H9 (cell line): ENCODE results near the gene DLG2. TPM values are rescaled to one million over a fixed set of nuclear protein-coding genes. Genes with fewer than 3 reads are reported as not detected.

ENCODE experiments used
- DNase-seq: peaks from one replicate; pipeline ENCODE4 v3.0.0-alpha.2; 2017
- H2AFZ ChIP-seq: one replicate; pipeline ENCODE4 v1.6.1; 2013; ENCODE audit warnings: mild to moderate bottlenecking, low read length, control low read depth, moderate library complexity
- H2AK5ac ChIP-seq: 2 replicates; pipeline ENCODE4 v1.6.1; 2013; ENCODE audit warnings: low read length, control low read depth, mixed read lengths; ENCODE audit not compliant: insufficient read length
- H2BK120ac ChIP-seq: one replicate; pipeline ENCODE4 v1.6.1; 2013; ENCODE audit warnings: low read depth, mild to moderate bottlenecking, low read length, control low read depth, inconsistent platforms; ENCODE audit not compliant: poor library complexity, severe bottlenecking
- H2BK12ac ChIP-seq: 2 replicates; pipeline ENCODE4 v1.6.1; 2013; ENCODE audit warnings: low read length, control low read depth, mixed read lengths, low read depth; ENCODE audit not compliant: insufficient read length
- H2BK15ac ChIP-seq: 2 replicates; pipeline ENCODE4 v1.6.1; 2013; ENCODE audit warnings: low read depth, low read length, control low read depth
- H2BK20ac ChIP-seq: one replicate; pipeline ENCODE4 v1.6.1; 2013; ENCODE audit warnings: low read depth, mild to moderate bottlenecking, low read length, control low read depth, inconsistent platforms; ENCODE audit not compliant: poor library complexity, severe bottlenecking
- H2BK5ac ChIP-seq: 2 replicates; pipeline ENCODE4 v1.6.1; 2013; ENCODE audit warnings: low read length, control low read depth, mixed read lengths; ENCODE audit not compliant: insufficient read length
- H3K14ac ChIP-seq: 2 replicates; pipeline ENCODE4 v1.6.1; 2013; ENCODE audit warnings: low read length, control low read depth; ENCODE audit not compliant: insufficient read depth
- H3K18ac ChIP-seq: 2 replicates; pipeline ENCODE4 v1.6.1; 2013; ENCODE audit warnings: low read depth, mild to moderate bottlenecking, mixed read lengths, low read length, control low read depth; ENCODE audit not compliant: insufficient read length
- H3K23ac ChIP-seq: 2 replicates; pipeline ENCODE4 v1.6.1; 2013; ENCODE audit warnings: low read length, control low read depth, mixed read lengths, low read depth; ENCODE audit not compliant: insufficient read length
- H3K23me2 ChIP-seq: 2 replicates; pipeline ENCODE4 v1.6.1; 2013; ENCODE audit warnings: low read depth, mild to moderate bottlenecking, mixed read lengths, low read length, control low read depth; ENCODE audit not compliant: insufficient read length, poor library complexity, severe bottlenecking
- H3K27ac ChIP-seq: 2 replicates; pipeline ENCODE4 v1.5.1; 2013; ENCODE audit warnings: low read length, control low read depth, mixed read lengths, low read depth; ENCODE audit not compliant: insufficient read length
- H3K27me3 ChIP-seq: 2 replicates; pipeline ENCODE4 v1.6.1; 2013; ENCODE audit warnings: low read length, control low read depth, inconsistent platforms; ENCODE audit not compliant: insufficient read depth
- H3K4ac ChIP-seq: 2 replicates; pipeline ENCODE4 v1.6.1; 2013; ENCODE audit warnings: low read depth, mild to moderate bottlenecking, control low read depth, inconsistent platforms, low read length, moderate library complexity
- H3K4me1 ChIP-seq: 2 replicates; pipeline ENCODE4 v1.6.1; 2013; ENCODE audit warnings: low read length, control low read depth, inconsistent platforms; ENCODE audit not compliant: insufficient read depth
- H3K4me2 ChIP-seq: 2 replicates; pipeline ENCODE4 v1.6.1; 2013; ENCODE audit warnings: low read length, control low read depth, mixed read lengths; ENCODE audit not compliant: insufficient read length, insufficient read depth
- H3K56ac ChIP-seq: 2 replicates; pipeline ENCODE4 v1.6.1; 2013; ENCODE audit warnings: low read depth, mild to moderate bottlenecking, mixed read lengths, low read length, control low read depth; ENCODE audit not compliant: insufficient read length
- H3K79me1 ChIP-seq: 2 replicates; pipeline ENCODE4 v1.6.1; 2013; ENCODE audit warnings: low read depth, mild to moderate bottlenecking, moderate library complexity, low read length, control low read depth, inconsistent platforms; ENCODE audit not compliant: insufficient read depth, poor library complexity, severe bottlenecking
- H3K79me2 ChIP-seq: 2 replicates; pipeline ENCODE4 v1.6.1; 2013; ENCODE audit warnings: low read length, control low read depth, inconsistent platforms; ENCODE audit not compliant: insufficient read depth
- H3K9ac ChIP-seq: 2 replicates; pipeline ENCODE4 v1.6.1; 2013; ENCODE audit warnings: low read length, control low read depth, mixed read lengths; ENCODE audit not compliant: insufficient read length; ENCODE audit errors: extremely low read depth
- H3K9me3 ChIP-seq: one replicate; pipeline ENCODE4 v1.6.1; 2013; ENCODE audit warnings: low read depth, low read length, inconsistent platforms; ENCODE audit not compliant: control insufficient read depth
- H3T11ph ChIP-seq: one replicate; pipeline ENCODE4 v1.6.1; 2013; ENCODE audit warnings: mild to moderate bottlenecking, low read length, control low read depth, inconsistent platforms
- H4K20me1 ChIP-seq: one replicate; pipeline ENCODE4 v1.6.1; 2013; ENCODE audit not compliant: control insufficient read depth, insufficient read length, insufficient read depth
- H4K5ac ChIP-seq: 2 replicates; pipeline ENCODE4 v1.6.1; 2013; ENCODE audit warnings: low read depth, mild to moderate bottlenecking, mixed read lengths, low read length, control low read depth; ENCODE audit not compliant: insufficient read length
- H4K8ac ChIP-seq: replicated peaks from 2 replicates; pipeline ENCODE4 v1.6.1; 2013; ENCODE audit warnings: low read length, control low read depth, mixed read lengths, low read depth; ENCODE audit not compliant: insufficient read length
- H4K91ac ChIP-seq: 2 replicates; pipeline ENCODE4 v1.6.1; 2013; ENCODE audit warnings: low read depth, mild to moderate bottlenecking, moderate library complexity, mixed read lengths, low read length, control low read depth; ENCODE audit not compliant: insufficient read length
- H3K27ac Mint-ChIP-seq, 3 experiments: 2 replicates in 2 of 3; 3 replicates in 1 of 3; pipeline ENCODE4 v1.8.0; 2020 to 2021; ENCODE audit warnings: mixed read lengths in 3 of 3, mild to moderate bottlenecking in 1 of 3, moderate library complexity in 1 of 3
- H3K27me3 Mint-ChIP-seq: 2 replicates; pipeline ENCODE4 v1.8.0; 2021; ENCODE audit warnings: low read depth, mild to moderate bottlenecking, moderate library complexity, mixed read lengths
- H3K36me3 Mint-ChIP-seq, 3 experiments: 2 replicates in 2 of 3; 3 replicates in 1 of 3; pipeline ENCODE4 v1.8.0; 2020 to 2021; ENCODE audit warnings: low read depth in 3 of 3, mixed read lengths in 3 of 3; ENCODE audit not compliant: insufficient read depth in 1 of 3
- H3K4me1 Mint-ChIP-seq, 2 experiments: 2 replicates each; pipeline ENCODE4 v1.8.0; 2020; ENCODE audit warnings: mixed read lengths in 2 of 2
- H3K4me3 Mint-ChIP-seq, 2 experiments: 2 replicates in 1 of 2; 3 replicates in 1 of 2; pipeline ENCODE4 v1.8.0; 2020 to 2021; ENCODE audit warnings: mild to moderate bottlenecking in 2 of 2, mixed read lengths in 2 of 2, moderate library complexity in 1 of 2
- H3K9me3 Mint-ChIP-seq, 2 experiments: 2 replicates in 1 of 2; 3 replicates in 1 of 2; pipeline ENCODE4 v1.8.0; 2020; ENCODE audit warnings: mild to moderate bottlenecking in 2 of 2, mixed read lengths in 2 of 2, moderate library complexity in 1 of 2
- WGBS: extraction: QIAGEN DNeasy Blood & Tissue Kit; methylation state at CpG from one replicate; pipeline ENCODE4 v1.1.7; 2013; ENCODE audit warnings: missing lambda C conversion rate, low lambda C conversion rate, mixed read lengths; ENCODE audit not compliant: insufficient read length; ENCODE audit errors: extremely low coverage; 5-methylcytosine and 5-hydroxymethylcytosine counted together
- total RNA-seq: library from RNA; stranded (reverse); gene quantifications from 2 replicates; pipeline ENCODE4 v1.2.1, GENCODE V29; 2021
- TF ChIP-seq, protein P1 (sequence below): fragments of 200-600 bp; sonication (generic); conservative IDR thresholded peaks from 3 replicates; pipeline ENCODE4 v1.8.0; 2021; ENCODE audit warnings: antibody characterized with exemption, mild to moderate bottlenecking

The DLG2 gene
- total RNA-seq, 1 experiment from 2014 or later: 8.0 TPM

DNA sequence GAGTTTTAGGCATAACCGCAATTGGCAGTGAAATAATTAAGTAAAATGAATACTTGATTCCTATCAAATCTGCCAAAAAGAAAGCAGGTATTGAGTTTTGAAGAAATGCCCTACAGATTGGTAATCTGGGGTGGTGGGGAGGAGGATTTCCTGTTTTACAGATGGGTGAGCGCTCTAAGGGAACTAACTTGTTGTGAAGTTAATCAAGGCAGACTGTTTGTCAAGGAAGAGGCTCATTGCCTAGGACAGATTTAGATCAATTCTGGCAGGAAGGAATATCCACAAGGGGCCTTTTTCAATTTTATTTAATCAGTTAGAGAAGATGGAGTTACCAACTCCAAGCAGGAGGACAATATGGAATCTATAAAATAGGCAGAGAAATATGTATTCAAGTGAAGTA lies 2069.5 kb downstream of the DLG2 start:
- WGBS: no CpG with 5 or more reads among the region's 2 CpGs
- Histone ChIP-seq H3K27me3 (no peaks in the 10 kb centered on the region), H2BK5ac (no peak overlapping the region), H2BK20ac (no peak overlapping the region), H3K79me1 (no peaks in the 10 kb centered on the region), H3K4me2 (no peak overlapping the region), H2AK5ac (no peak overlapping the region), H3K9ac (no peak overlapping the region), H3K18ac (no peak overlapping the region), H3K56ac (no peak overlapping the region), H4K91ac (no peak overlapping the region), H2AFZ (no peak overlapping the region), H4K8ac (no peak overlapping the region), H3K79me2 (no peaks in the 10 kb centered on the region), H4K5ac (no peak overlapping the region), H3K14ac (no peak overlapping the region), H3K27ac (no peak overlapping the region), H2BK120ac (no peak overlapping the region), H3K9me3 (no peaks in the 10 kb centered on the region), H3K23ac (no peak overlapping the region), H2BK15ac (no peak overlapping the region), H3T11ph (no peak overlapping the region), H3K4ac (no peak overlapping the region), H3K23me2 (no peaks in the 10 kb centered on the region), H2BK12ac (no peak overlapping the region), H4K20me1 (no peaks in the 10 kb centered on the region), H3K4me1 (no peaks in the 10 kb centered on the region)
- peaks cover 5 to 10% of the 10 kb centered on the region in 2 experiments; a peak in 3 of 4 replicates for H3K4me1 Mint-ChIP-seq
- H3K27me3 Mint-ChIP-seq: no peaks in the 10 kb centered on the region
- DNase-seq: no peak
- H3K27ac Mint-ChIP-seq: peak overlapping the region in 1 of 3 experiments; percentile 66; a peak in 1 of 7 replicates
- H3K36me3 Mint-ChIP-seq: no peaks in the 10 kb centered on the region
- H3K4me3 Mint-ChIP-seq: no peak overlapping the region
- no peaks in the 10 kb centered on the region for H3K9me3 Mint-ChIP-seq
- TF ChIP-seq, protein P1, sequence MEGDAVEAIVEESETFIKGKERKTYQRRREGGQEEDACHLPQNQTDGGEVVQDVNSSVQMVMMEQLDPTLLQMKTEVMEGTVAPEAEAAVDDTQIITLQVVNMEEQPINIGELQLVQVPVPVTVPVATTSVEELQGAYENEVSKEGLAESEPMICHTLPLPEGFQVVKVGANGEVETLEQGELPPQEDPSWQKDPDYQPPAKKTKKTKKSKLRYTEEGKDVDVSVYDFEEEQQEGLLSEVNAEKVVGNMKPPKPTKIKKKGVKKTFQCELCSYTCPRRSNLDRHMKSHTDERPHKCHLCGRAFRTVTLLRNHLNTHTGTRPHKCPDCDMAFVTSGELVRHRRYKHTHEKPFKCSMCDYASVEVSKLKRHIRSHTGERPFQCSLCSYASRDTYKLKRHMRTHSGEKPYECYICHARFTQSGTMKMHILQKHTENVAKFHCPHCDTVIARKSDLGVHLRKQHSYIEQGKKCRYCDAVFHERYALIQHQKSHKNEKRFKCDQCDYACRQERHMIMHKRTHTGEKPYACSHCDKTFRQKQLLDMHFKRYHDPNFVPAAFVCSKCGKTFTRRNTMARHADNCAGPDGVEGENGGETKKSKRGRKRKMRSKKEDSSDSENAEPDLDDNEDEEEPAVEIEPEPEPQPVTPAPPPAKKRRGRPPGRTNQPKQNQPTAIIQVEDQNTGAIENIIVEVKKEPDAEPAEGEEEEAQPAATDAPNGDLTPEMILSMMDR: no peak
